NB4 (cell line): ENCODE measurements around the gene CCDC194.

Source experiments
- DNase-seq: peaks from one replicate; pipeline ENCODE4 v3.0.0; 2010; ENCODE audit warnings: low read depth
- H3K4me3 ChIP-seq: one replicate; pipeline ENCODE4 v1.5.1; 2011; ENCODE audit warnings: mild to moderate bottlenecking, low read depth, low read length, moderate library complexity
- CTCF ChIP-seq: IDR thresholded peaks from one replicate; pipeline ENCODE4 v1.5.1; 2012; ENCODE audit warnings: low read depth, low read length
- MAX ChIP-seq: IDR thresholded peaks from 2 replicates; pipeline ENCODE4 v1.6.1; 2011; ENCODE audit warnings: low read depth, low read length
- MYC ChIP-seq: IDR thresholded peaks from 2 replicates; pipeline ENCODE4 v1.6.1; 2011; ENCODE audit warnings: low read depth, low read length
- POLR2A ChIP-seq: IDR thresholded peaks from 2 replicates; pipeline ENCODE4 v1.6.1; 2011; ENCODE audit warnings: mild to moderate bottlenecking; ENCODE audit not compliant: insufficient read length; ENCODE audit errors: extremely low read depth

The CCDC194 gene

GRCh38 chr19:17385878-17386611 lies 8.0 kb downstream of the CCDC194 start:
- peak; percentile 68 for DNase-seq
- TF ChIP-seq MYC (0 out of 2 replicates have a peak, but pooled peaks have one; percentile 9), MAX (peak; percentile 40; the same call in 1 of the 2 replicates), CTCF (peak; percentile 93), POLR2A (no peak)
- H3K4me3 ChIP-seq = no peak overlapping the region

- TF ChIP-seq POLR2A (no peak), MAX (no peak), MYC (no peak), CTCF (no peak)
Observed at GRCh38 chr19:17380426-17381138, 13.4 kb downstream of the CCDC194 start.

GRCh38 chr19:17379221-17379631 lies 14.8 kb downstream of the CCDC194 start:
- TF ChIP-seq CTCF (no peak), MAX (no peak), POLR2A (no peak), MYC (no peak)
- H3K4me3 ChIP-seq = no peak overlapping the region
- no peak for DNase-seq

More at GRCh38 chr19:17380426-17381138, 13.4 kb downstream of the CCDC194 start:
- H3K4me3 ChIP-seq = no peak overlapping the region
- DNase-seq = no peak

- TF ChIP-seq MYC = no peak
- TF ChIP-seq POLR2A = no peak
- no peak for TF ChIP-seq MAX
- no peak for TF ChIP-seq CTCF
- no peak overlapping the region for H3K4me3 ChIP-seq
- DNase-seq = no peak
Observed at GRCh38 chr19:17378271-17378670, 15.7 kb downstream of the CCDC194 start.

GRCh38 chr19:17376935-17377600 lies 16.9 kb downstream of the CCDC194 start, which contains the start of gene PLVAP:
Gene PLVAP (minus strand): TSS chr19:17377342. CDS start chr19:17377288, 54 bp downstream.
- peak; percentile 24 for DNase-seq
- TF ChIP-seq POLR2A (no peak), MYC (no peak)
- H3K4me3 ChIP-seq = no peak within 1 kb of the TSS
